Psoas muscle (tissue), 8 donors: ENCODE data around the gene ARHGEF38. TPM values are rescaled to one million over a fixed set of nuclear protein-coding genes. Genes with fewer than 3 reads are reported as not detected.

Experiments
- ATAC-seq, 4 donors: fragments of 200-7000 bp; cut with Tn5 transposase; one replicate each; pipeline ENCODE4 v1.9.1; 2020; ENCODE audit warnings: moderate library complexity in 3 of 4, mild to moderate bottlenecking in 2 of 4
- DNase-seq, 2 donors: peaks; one replicate each; pipeline ENCODE4 v3.0.0-alpha.2; 2020
- H3K27ac ChIP-seq: fragments of 200-600 bp; one replicate; pipeline ENCODE4 v1.8.0; 2022
- H3K27me3 ChIP-seq, 3 donors: fragments of 200-600 bp in 1 of 3; one replicate each; pipeline versions ENCODE4 v1.6.1 to v1.8.0; 2013 to 2022; ENCODE audit warnings: low read length in 2 of 3, mild to moderate bottlenecking in 2 of 3, moderate library complexity in 1 of 3; ENCODE audit not compliant: insufficient read depth in 3 of 3
- H3K36me3 ChIP-seq, 2 donors: fragments of 200-600 bp in 1 of 2; one replicate each; pipeline versions ENCODE4 v1.6.1 to v1.8.0; 2013 to 2022; ENCODE audit warnings: low read depth in 1 of 2, mild to moderate bottlenecking in 1 of 2, moderate library complexity in 1 of 2; ENCODE audit not compliant: insufficient read depth in 1 of 2
- H3K4me1 ChIP-seq: fragments of 200-600 bp; one replicate; pipeline ENCODE4 v1.8.0; 2022
- H3K4me3 ChIP-seq: fragments of 200-600 bp; one replicate; pipeline ENCODE4 v1.8.0; 2022; ENCODE audit warnings: mild to moderate bottlenecking
- H3K9me3 ChIP-seq: fragments of 200-600 bp; one replicate; pipeline ENCODE4 v1.8.0; 2022
- CTCF ChIP-seq: fragments of 200-600 bp; IDR thresholded peaks from one replicate; pipeline ENCODE4 v1.8.0; 2022; ENCODE audit warnings: antibody characterized with exemption
- WGBS, 3 donors: extraction: QIAGEN DNeasy Blood & Tissue Kit; methylation state at CpG; one replicate each; pipeline versions ENCODE4 v1.1.6 to v1.1.7; 2013; 5-methylcytosine and 5-hydroxymethylcytosine counted together
- intact Hi-C, 2 donors: fragments of 100-400 bp; cut with DNase I; formaldehyde crosslinking; loops; one replicate each; pipeline versions ENCODE4 v1.11.0 to v1.14.2; 2022
- polyA plus RNA-seq, 3 donors: library from polyadenylated mRNA; stranded (reverse); fragments of 200-250 nt; gene quantifications; one replicate each; pipeline ENCODE4 v1.2.3, GENCODE V29; 2013
- total RNA-seq, 4 donors: library from RNA; stranded (reverse); fragmentation: NEBNext Ultra II Directional in 2 of 4; extraction: Animal tissue kit (Norgen Biotek cat#: 25700) in 2 of 4; gene quantifications; one replicate each; pipeline versions ENCODE4 v1.2.1 to v1.2.4, GENCODE V29; 2021 to 2023
- donor health status: healthy with polysubstance abuse.
- donor health status: DM: no; HTN: no; CAD: no; lungs with moderate emphysema.
- donor health status: Bipolar disorder and iron deficiency.
- donor health status: healthy.
- donor health status: DM: yes; HTN: yes; CAD: no.
- donor health status: DM: no; HTN: no; CAD: no.
- donor health status: DM: no; HTN: no; CAD: no.
- donor health status: DM: yes; HTN: yes; CAD: no.

ARHGEF38 gene
- total and polyA plus RNA-seq, 7 donors, result not detected

GRCh38 chr4:105620640-105621323, 68.4 kb downstream of the ARHGEF38 start:
- Histone ChIP-seq H3K27ac (no peak overlapping the region), H3K9me3 (no peaks in the 10 kb centered on the region), H3K27me3 (no peaks in the 10 kb centered on the region), H3K36me3 (no peaks in the 10 kb centered on the region), H3K4me1 (peaks cover 46% of the 10 kb centered on the region), H3K4me3 (no peak overlapping the region)
- ATAC-seq (peak; percentile 73 to 81 (median 78)), DNase-seq (peak; percentile 24 to 57)
- TF ChIP-seq CTCF, result no peak
- intact Hi-C loops, result no loop called here
- 21 to 39% (median 38%) methylated on average over 1 of the region's 1 CpG for WGBS, 3 donors

GRCh38 chr4:105622269-105622668, 69.8 kb downstream of the ARHGEF38 start:
- 17 to 38% (median 22%) methylated on average over 4 of the region's 4 CpGs for WGBS, 3 donors
- Histone ChIP-seq H3K4me3 (no peak overlapping the region), H3K36me3 (no peaks in the 10 kb centered on the region), H3K27ac (no peak overlapping the region), H3K4me1 (peaks cover 46% of the 10 kb centered on the region), H3K9me3 (no peaks in the 10 kb centered on the region), H3K27me3 (no peaks in the 10 kb centered on the region)
- ATAC-seq (peak; percentile 80 to 92 (median 86)), DNase-seq (no peak)
- no peak for TF ChIP-seq CTCF
- intact Hi-C loops, result no loop called here

- no peaks in the 10 kb centered on the region for H3K9me3 ChIP-seq
- intact Hi-C loops, result no loop called here
- peaks cover 46% of the 10 kb centered on the region for H3K4me1 ChIP-seq
- DNase-seq (no peak), ATAC-seq (peak in 1 of 4 donors; percentile 35)
- no peak overlapping the region for H3K27ac ChIP-seq
- no peak for TF ChIP-seq CTCF
- H3K4me3 ChIP-seq, result no peak overlapping the region
- H3K27me3 ChIP-seq, result no peaks in the 10 kb centered on the region
- WGBS, 3 donors, result 50 to 66% (median 59%) methylated on average over 4 of the region's 4 CpGs
- H3K36me3 ChIP-seq, result no peaks in the 10 kb centered on the region
Measured at GRCh38 chr4:105623099-105623498, 70.7 kb downstream of the ARHGEF38 start.

GRCh38 chr4:105624530-105624929, 72.1 kb downstream of the ARHGEF38 start:
- Histone ChIP-seq H3K27me3 (no peaks in the 10 kb centered on the region), H3K9me3 (no peaks in the 10 kb centered on the region), H3K36me3 (no peaks in the 10 kb centered on the region), H3K4me3 (peak overlapping the region; percentile 19), H3K4me1 (peaks cover 46% of the 10 kb centered on the region), H3K27ac (peak overlapping the region; percentile 56)
- no peak for TF ChIP-seq CTCF
- ATAC-seq (peak; percentile 75 to 84 (median 82)), DNase-seq (peak; percentile 44 to 74)
- intact Hi-C loops, result loop anchor here in 1 of 2 donors (1.0 kb wide), 1 partner anchor 83 kb away; no protein-coding TSS in a partner anchor
- 16 to 38% (median 17%) methylated on average over 4 of the region's 4 CpGs for WGBS, 3 donors

- no peaks in the 10 kb centered on the region for H3K36me3 ChIP-seq
- no peaks in the 10 kb centered on the region for H3K9me3 ChIP-seq
- ATAC-seq, result no peak
- H3K27ac ChIP-seq, result no peak overlapping the region
- peaks cover 44% of the 10 kb centered on the region for H3K4me1 ChIP-seq
- 82 to 92% (median 87%) methylated on average over 1 of the region's 1 CpG for WGBS, 3 donors
- H3K4me3 ChIP-seq, result no peak overlapping the region
- no peaks in the 10 kb centered on the region for H3K27me3 ChIP-seq
- no peak for TF ChIP-seq CTCF
- DNase-seq, result no peak
- intact Hi-C loops, result no loop called here
Measured at GRCh38 chr4:105625214-105625613, 72.8 kb downstream of the ARHGEF38 start.
